GM12878 (cell line): ENCODE measurements around the gene AMN1. TPM values are rescaled to one million over a fixed set of nuclear protein-coding genes. Genes with fewer than 3 reads are reported as not detected.

Experiments
- ATAC-seq: fragments of 200-7000 bp; cut with Tn5 transposase; 3 replicates; pipeline ENCODE4 v1.9.1; 2020; ENCODE audit warnings: mild to moderate bottlenecking, moderate library complexity
- BruUV-seq: library from RNA; stranded (reverse); fragments of 400-500 nt; replicated peaks from 2 replicates; lab custom pipeline; 2021; lab: Mats Ljungman, UMichigan
- CTCF ChIA-PET: fragments of 300-600 bp; sonication (Branson Sonifier 250); formaldehyde crosslinking; extraction: SDS; loops from one replicate; lab custom pipeline; 2021; ENCODE audit warnings: inconsistent platforms; lab: Yijun Ruan, JAX
- POLR2A ChIA-PET: fragments of 350-600 bp; formaldehyde crosslinking; extraction: SDS; loops from one replicate; lab custom pipeline; 2021; ENCODE audit warnings: inconsistent platforms; lab: Charles Lee
- RAD21 ChIA-PET: fragments of 300-600 bp; sonication (Branson Sonifier 250); formaldehyde crosslinking; loops from one replicate; lab custom pipeline; 2023; ENCODE audit warnings: antibody characterized with exemption; ENCODE audit not compliant: unreplicated experiment; lab: Charles Lee
- SMC1A ChIA-PET: fragments of 300-600 bp; sonication (Branson Sonifier 250); formaldehyde crosslinking; loops from one replicate; lab custom pipeline; 2023; ENCODE audit not compliant: unreplicated experiment, uncharacterized antibody; lab: Charles Lee
- DNase-seq: peaks from one replicate; pipeline ENCODE4 v3.0.0-alpha.2; 2011; ENCODE audit warnings: low read depth, low spot score
- FAIRE-seq: peaks from 3 replicates; lab custom pipeline; 2011; peaks lifted over from hg19 to GRCh38; lab: Jason Lieb, UNC
- H2AFZ ChIP-seq: 2 replicates; pipeline ENCODE4 v1.6.0; 2011; ENCODE audit warnings: low read depth, low read length, control low read depth; ENCODE audit not compliant: control insufficient read depth
- H3K27ac ChIP-seq: 2 replicates; pipeline ENCODE4 v1.5.1; 2011; ENCODE audit warnings: control low read depth; ENCODE audit not compliant: control insufficient read depth, insufficient read depth
- H3K27me3 ChIP-seq, 2 experiments: replicated peaks in 1 of 2; 2 replicates each; pipeline versions ENCODE4 v1.6.0 to v1.6.1; 2011; ENCODE audit warnings: low read length in 1 of 2; ENCODE audit not compliant: control insufficient read depth in 2 of 2, insufficient read depth in 2 of 2
- H3K36me3 ChIP-seq, 2 experiments: 2 replicates each; pipeline ENCODE4 v1.5.1; 2011; ENCODE audit warnings: low read length in 1 of 2; ENCODE audit not compliant: control insufficient read depth in 2 of 2, insufficient read depth in 2 of 2
- H3K4me1 ChIP-seq: 2 replicates; pipeline ENCODE4 v1.6.1; 2011; ENCODE audit warnings: mild to moderate bottlenecking, low read length, moderate library complexity, mixed read lengths; ENCODE audit not compliant: control insufficient read depth, insufficient read depth
- H3K4me2 ChIP-seq: 2 replicates; pipeline ENCODE4 v1.6.0; 2011; ENCODE audit warnings: control low read depth; ENCODE audit not compliant: control insufficient read depth, insufficient read depth
- H3K4me3 ChIP-seq: fragments of 200-600 bp; sonication (generic); 2 replicates; pipeline ENCODE4 v1.5.1; 2016
- H3K79me2 ChIP-seq: 2 replicates; pipeline ENCODE4 v1.6.0; 2011; ENCODE audit warnings: low read length; ENCODE audit not compliant: control insufficient read depth, insufficient read depth
- H3K9ac ChIP-seq: 2 replicates; pipeline ENCODE4 v1.8.0; 2011; ENCODE audit warnings: low read length, control low read depth, mixed read lengths; ENCODE audit not compliant: control insufficient read depth, insufficient read depth
- H3K9me3 ChIP-seq: replicated peaks from 3 replicates; pipeline ENCODE4 v1.5.1; 2011; ENCODE audit warnings: mild to moderate bottlenecking, low read length; ENCODE audit not compliant: control insufficient read depth, insufficient read depth
- H4K20me1 ChIP-seq: 2 replicates; pipeline ENCODE4 v1.6.0; 2011; ENCODE audit not compliant: control insufficient read depth, insufficient read depth
- ATF3 ChIP-seq: IDR thresholded peaks from 2 replicates; pipeline ENCODE4 v1.6.1; 2011; ENCODE audit warnings: low read depth, mild to moderate bottlenecking, low read length, moderate library complexity, borderline replicate concordance; ENCODE audit errors: extremely low read depth
- BCL11A ChIP-seq: IDR thresholded peaks from 2 replicates; pipeline ENCODE4 v1.6.1; 2011; ENCODE audit warnings: low read depth, low read length
- NR2C1 ChIP-seq: fragments of 450-650 bp; IDR thresholded peaks from 2 replicates; pipeline ENCODE4 v1.6.1; 2017; ENCODE audit warnings: antibody characterized with exemption, mild to moderate bottlenecking, moderate library complexity
- SRF ChIP-seq, 2 experiments: IDR thresholded peaks; 2 replicates each; pipeline ENCODE4 v1.6.1; 2011; ENCODE audit warnings: low read depth in 2 of 2, low read length in 2 of 2, mild to moderate bottlenecking in 1 of 2, moderate library complexity in 1 of 2
- STAT1 ChIP-seq: fragments of 450-650 bp; conservative IDR thresholded peaks from 2 replicates; pipeline ENCODE4 v1.6.1; 2014; ENCODE audit warnings: antibody characterized with exemption, mild to moderate bottlenecking
- TBL1XR1 ChIP-seq: IDR thresholded peaks from 2 replicates; pipeline ENCODE4 v1.6.1; 2012; ENCODE audit warnings: low read depth, low read length, improper control_type of control experiment
- USF1 ChIP-seq: IDR thresholded peaks from 2 replicates; pipeline ENCODE4 v1.6.1; 2011; ENCODE audit warnings: borderline replicate concordance, low read depth, mild to moderate bottlenecking, moderate library complexity, mixed read lengths, low read length; ENCODE audit not compliant: insufficient read depth; ENCODE audit errors: extremely low read length
- WGBS: methylation state at CpG from one replicate; pipeline ENCODE4 v1.1.6; 2016; ENCODE audit warnings: low lambda C conversion rate; ENCODE audit not compliant: insufficient replicate concordance, insufficient coverage; ENCODE audit errors: missing lambda C conversion rate; 5-methylcytosine and 5-hydroxymethylcytosine counted together
- in situ Hi-C: fragments of 300-500 bp; cut with MboI; formaldehyde crosslinking; loops from 9 replicates; pipeline ENCODE4 v1.14.3; 2018; ENCODE audit warnings: mixed read lengths
- intact Hi-C: fragments of 100-400 bp; cut with micrococcal nuclease; formaldehyde crosslinking; loops from one replicate; pipeline ENCODE4 v1.14.2; 2022; ENCODE audit not compliant: unreplicated experiment
- polyA plus RNA-seq, 11 experiments: library from polyadenylated mRNA; depleted of rRNA in 4 of 11; unstranded in 6 of 11; stranded (reverse) in 5 of 11; fragments of >200 nt; fragmentation: Nextera tagmentation in 4 of 11; fragmentation: Illumina TruSeq in 1 of 11; extraction: Ambion mirVana in 4 of 11; extraction: Trizol in 1 of 11; gene quantifications; 1 replicate in 1 of 11; 2 replicates in 10 of 11; pipeline versions ENCODE4 v1.2.1 to v1.2.3, GENCODE V29; 2011 to 2016; ENCODE audit warnings: inconsistent platforms in 2 of 11, missing spikeins in 2 of 11, low read depth in 1 of 11
- total RNA-seq, 4 experiments: library from RNA; depleted of rRNA in 3 of 4; stranded (reverse); fragments of >200 nt in 3 of 4; fragmentation: Illumina TruSeq in 1 of 4; extraction: Trizol in 1 of 4; gene quantifications; 2 replicates each; pipeline versions ENCODE4 v1.2.1 to v1.2.3, GENCODE V29; 2013 to 2021

AMN1 gene
- total and polyA plus RNA-seq, 10 of the 15 experiments (the other 5 are each of a cell fraction or from before 2014, with no cell fraction given), result 5.4 to 19.3 (median 9.3) TPM

- no peak for TF ChIP-seq NR2C1
- no peak for TF ChIP-seq SRF (IDR thresholded peaks at IDR 0.05; ENCODE audit: low read depth in 2 of 2, low read length in 2 of 2)
Observed at GRCh38 chr12:31650918-31651317, 77.9 kb downstream of the AMN1 start (continued).

GRCh38 chr12:31647086-31647491, 81.7 kb downstream of the AMN1 start:
- no peak overlapping the region for H2AFZ ChIP-seq
- H3K27me3 ChIP-seq, result no peaks in the 10 kb centered on the region
- no peak for TF ChIP-seq ATF3
- TF ChIP-seq BCL11A, result no peak
- TF ChIP-seq USF1, result no peak
- TF ChIP-seq STAT1, result no peak
- TF ChIP-seq TBL1XR1, result no peak
- H3K9ac ChIP-seq, result no peak overlapping the region
- no TSS peak for BruUV-seq
- FAIRE-seq (no peak), ATAC-seq (no peak), DNase-seq (no peak)
- no peaks in the 10 kb centered on the region for H4K20me1 ChIP-seq
- H3K79me2 ChIP-seq, result no peaks in the 10 kb centered on the region
- ChIA-PET CTCF (interaction anchor here (0.9 to 1.4 kb wide), 4 partner anchors 9 to 665 kb away, joined by 3 to 5 read pairs (median 3); no protein-coding TSS in a partner anchor), SMC1A (interaction anchor here (0.7 to 1.5 kb wide), 2 partner anchors 13 to 244 kb away, joined by 3 to 6 read pairs; partner anchors contain the start of gene ETFBKMT), POLR2A (no interaction called here), RAD21 (interaction anchor here (1.2 kb wide), 1 partner anchor 10 kb away, joined by 4 read pairs; no protein-coding TSS in a partner anchor)
- intact Hi-C loops (no loop called here), in situ Hi-C loops (loop anchor here (5.0 to 10.0 kb wide), 2 partner anchors 395 to 792 kb away; no protein-coding TSS in a partner anchor)
- H3K4me1 ChIP-seq, result no peaks in the 10 kb centered on the region
- no peak overlapping the region for H3K27ac ChIP-seq
- H3K4me2 ChIP-seq, result no peak overlapping the region
- no peaks in the 10 kb centered on the region for H3K36me3 ChIP-seq
- WGBS, result 59% methylated on average over 7 of the region's 7 CpGs
- H3K4me3 ChIP-seq, result no peak overlapping the region
- H3K9me3 ChIP-seq, result no peaks in the 10 kb centered on the region
